NCI-H1436 treated with DMSO at 0.1 percent for 48 hours (cell line): ENCODE measurements around the gene SLC39A8.

Source experiments
- DNase-seq: peaks from one replicate; lab custom pipeline; 2025; lab: John Stamatoyannopoulos, UW

The SLC39A8 gene

GRCh38 chr4:102227388-102227787 is 117.9 kb downstream of the SLC39A8 start:
- DNase-seq = no peak

- no peak for DNase-seq
These were observed 121.8 kb downstream of the SLC39A8 start for GRCh38 chr4:102223461-102223860.

- DNase-seq = no peak
These were observed 122.4 kb downstream of the SLC39A8 start for GRCh38 chr4:102222838-102223409.

GRCh38 chr4:102219129-102219528 is 126.2 kb downstream of the SLC39A8 start:
- DNase-seq = no peak

- no peak for DNase-seq
These were observed 126.6 kb downstream of the SLC39A8 start for GRCh38 chr4:102218656-102219055.

GRCh38 chr4:102217775-102218355 is 127.4 kb downstream of the SLC39A8 start:
- DNase-seq = no peak

- no peak for DNase-seq
These were observed 127.9 kb downstream of the SLC39A8 start for GRCh38 chr4:102217345-102217744.

GRCh38 chr4:102216666-102217065 is 128.6 kb downstream of the SLC39A8 start:
- DNase-seq = no peak

GRCh38 chr4:102213031-102213430 is 132.3 kb downstream of the SLC39A8 start:
- DNase-seq = no peak
